OCI-LY7 (cell line): Measurements from ENCODE around the gene ARPC2.

Experiments
- EZH2phosphoT487 ChIP-seq: fragments of 200-600 bp; sonication (generic); IDR thresholded peaks from 2 replicates; pipeline ENCODE4 v1.6.1; 2018; ENCODE audit warnings: low read depth, borderline replicate concordance, mild to moderate bottlenecking, mixed run types, antibody characterized with exemption, low read length, moderate library complexity, mixed read lengths
- TF ChIP-seq, protein P1 (sequence below): fragments of 200-600 bp; sonication (generic); conservative IDR thresholded peaks from 2 replicates; pipeline ENCODE4 v1.5.1; 2014; ENCODE audit warnings: mild to moderate bottlenecking, antibody characterized with exemption, low read length, moderate library complexity, mixed read lengths

DNA sequence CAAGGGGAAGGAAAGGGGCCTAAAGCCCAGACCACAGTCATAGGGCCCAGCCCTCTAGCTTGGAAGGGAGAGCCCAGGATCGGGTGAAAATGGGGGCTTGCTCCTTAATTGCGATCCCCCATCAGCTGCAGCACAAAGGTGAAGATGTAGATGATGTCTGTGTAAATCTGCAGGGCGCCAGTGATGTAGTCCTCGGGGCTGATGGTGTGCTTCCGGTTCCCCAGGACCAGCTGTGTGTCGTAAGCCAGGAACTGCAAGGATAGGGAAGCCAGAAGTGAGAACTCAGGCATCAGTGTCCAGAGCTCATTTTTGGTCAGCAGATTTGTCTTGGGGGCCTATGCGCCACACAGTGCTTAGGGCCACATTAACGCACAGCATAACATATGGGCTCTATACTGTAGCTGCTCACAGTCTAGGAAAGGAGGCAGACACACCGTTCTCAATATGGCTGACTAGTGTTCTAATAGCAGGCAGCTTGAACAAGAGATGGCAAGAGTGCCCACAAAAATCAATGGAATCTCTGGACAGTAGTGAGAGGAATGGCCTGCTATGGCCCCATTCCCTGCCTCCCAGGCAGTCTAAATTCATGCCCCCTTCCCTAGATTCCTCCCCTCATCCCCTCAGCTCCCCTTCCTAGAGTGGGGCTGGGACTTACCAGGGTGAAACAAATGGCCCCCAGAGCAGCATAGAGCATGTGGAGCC lies 58.5 kb downstream of the ARPC2 start:
- TF ChIP-seq, protein P1, sequence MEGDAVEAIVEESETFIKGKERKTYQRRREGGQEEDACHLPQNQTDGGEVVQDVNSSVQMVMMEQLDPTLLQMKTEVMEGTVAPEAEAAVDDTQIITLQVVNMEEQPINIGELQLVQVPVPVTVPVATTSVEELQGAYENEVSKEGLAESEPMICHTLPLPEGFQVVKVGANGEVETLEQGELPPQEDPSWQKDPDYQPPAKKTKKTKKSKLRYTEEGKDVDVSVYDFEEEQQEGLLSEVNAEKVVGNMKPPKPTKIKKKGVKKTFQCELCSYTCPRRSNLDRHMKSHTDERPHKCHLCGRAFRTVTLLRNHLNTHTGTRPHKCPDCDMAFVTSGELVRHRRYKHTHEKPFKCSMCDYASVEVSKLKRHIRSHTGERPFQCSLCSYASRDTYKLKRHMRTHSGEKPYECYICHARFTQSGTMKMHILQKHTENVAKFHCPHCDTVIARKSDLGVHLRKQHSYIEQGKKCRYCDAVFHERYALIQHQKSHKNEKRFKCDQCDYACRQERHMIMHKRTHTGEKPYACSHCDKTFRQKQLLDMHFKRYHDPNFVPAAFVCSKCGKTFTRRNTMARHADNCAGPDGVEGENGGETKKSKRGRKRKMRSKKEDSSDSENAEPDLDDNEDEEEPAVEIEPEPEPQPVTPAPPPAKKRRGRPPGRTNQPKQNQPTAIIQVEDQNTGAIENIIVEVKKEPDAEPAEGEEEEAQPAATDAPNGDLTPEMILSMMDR, result no peak
- no peak for TF ChIP-seq EZH2phosphoT487
